ENCODE results near the gene RNF213. TPM values are rescaled to one million over a fixed set of nuclear protein-coding genes. Genes with fewer than 3 reads are reported as not detected.

RNF213 gene
- total RNA-seq, 1 experiment from 2014 or later, result 179 TPM

DNA sequence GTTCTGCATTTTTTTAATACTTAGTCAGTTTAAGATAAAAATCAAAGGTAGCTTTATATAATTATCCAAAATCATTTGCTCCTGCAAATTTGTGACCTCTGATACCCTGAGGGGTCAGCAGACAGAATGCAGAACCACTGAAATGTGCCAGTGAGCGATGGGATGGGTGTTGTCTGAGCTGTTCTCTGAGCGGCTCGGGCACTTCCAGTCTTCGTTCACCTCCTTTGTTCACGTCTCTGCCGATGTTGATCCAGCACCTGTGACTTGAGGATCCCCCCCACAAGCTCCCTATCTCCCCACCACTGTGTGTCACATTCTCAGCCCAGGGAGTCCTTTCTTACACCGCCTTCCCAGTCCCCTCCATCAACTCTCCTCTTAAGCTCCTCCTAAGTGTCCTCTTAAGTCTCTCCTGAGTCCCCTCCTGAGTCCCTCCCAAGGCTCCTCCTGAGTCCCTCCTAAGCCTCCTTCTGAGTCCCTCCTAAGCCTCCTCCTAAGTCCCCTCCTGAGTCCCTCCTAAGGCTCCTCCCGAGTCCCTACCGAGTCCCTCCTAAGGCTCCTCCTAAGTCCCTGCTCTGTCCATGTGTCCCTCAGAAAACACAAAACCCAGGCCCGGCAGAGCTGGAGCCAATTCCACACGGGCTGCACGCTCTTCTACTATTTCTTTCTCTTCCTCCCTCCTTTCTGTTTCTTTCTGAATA lies 47.5 kb downstream of the RNF213 start:
- POLR2A ChIA-PET (ENCODE audit: unreplicated experiment), result no interaction called here
- H4K20me1 ChIP-seq (ENCODE audit: insufficient read depth), result no peaks in the 10 kb centered on the region
- no peak overlapping the region for H3K27ac ChIP-seq
- no peak for DNase-seq
- H3F3A ChIP-seq (ENCODE audit: insufficient read depth, low read depth), result no peaks in the 10 kb centered on the region
- no peaks in the 10 kb centered on the region for H3K79me2 ChIP-seq (ENCODE audit: low read depth)
- no peaks in the 10 kb centered on the region for H3K36me3 ChIP-seq (ENCODE audit: low read depth)
- H3K9me3 ChIP-seq (ENCODE audit: insufficient read depth, low read depth), result no peaks in the 10 kb centered on the region; the same call in 1 of the 2 replicates
- CTCF ChIA-PET, result no interaction called here
- no peaks in the 10 kb centered on the region for H3K9me2 ChIP-seq (ENCODE audit: insufficient read depth)
- no peak overlapping the region for H3K4me3 ChIP-seq
- H2AFZ ChIP-seq, result no peak overlapping the region
- H3K27me3 ChIP-seq (ENCODE audit: insufficient read depth, low read depth), result no peaks in the 10 kb centered on the region
- no peaks in the 10 kb centered on the region for H3K4me1 ChIP-seq (replicated peaks; ENCODE audit: insufficient read depth)
- H3K4me2 ChIP-seq, result no peak overlapping the region
- BruUV-seq (replicated peaks), result no TSS peak
- intact Hi-C loops (cut with micrococcal nuclease; ENCODE audit: unreplicated experiment), result no loop called here
- TF ChIP-seq, protein P1, sequence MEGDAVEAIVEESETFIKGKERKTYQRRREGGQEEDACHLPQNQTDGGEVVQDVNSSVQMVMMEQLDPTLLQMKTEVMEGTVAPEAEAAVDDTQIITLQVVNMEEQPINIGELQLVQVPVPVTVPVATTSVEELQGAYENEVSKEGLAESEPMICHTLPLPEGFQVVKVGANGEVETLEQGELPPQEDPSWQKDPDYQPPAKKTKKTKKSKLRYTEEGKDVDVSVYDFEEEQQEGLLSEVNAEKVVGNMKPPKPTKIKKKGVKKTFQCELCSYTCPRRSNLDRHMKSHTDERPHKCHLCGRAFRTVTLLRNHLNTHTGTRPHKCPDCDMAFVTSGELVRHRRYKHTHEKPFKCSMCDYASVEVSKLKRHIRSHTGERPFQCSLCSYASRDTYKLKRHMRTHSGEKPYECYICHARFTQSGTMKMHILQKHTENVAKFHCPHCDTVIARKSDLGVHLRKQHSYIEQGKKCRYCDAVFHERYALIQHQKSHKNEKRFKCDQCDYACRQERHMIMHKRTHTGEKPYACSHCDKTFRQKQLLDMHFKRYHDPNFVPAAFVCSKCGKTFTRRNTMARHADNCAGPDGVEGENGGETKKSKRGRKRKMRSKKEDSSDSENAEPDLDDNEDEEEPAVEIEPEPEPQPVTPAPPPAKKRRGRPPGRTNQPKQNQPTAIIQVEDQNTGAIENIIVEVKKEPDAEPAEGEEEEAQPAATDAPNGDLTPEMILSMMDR (conservative IDR thresholded peaks at IDR 0.05), result no peak
- TF ChIP-seq EZH2 (IDR thresholded peaks at IDR 0.05; ENCODE audit: low read depth), result no peak

DNA sequence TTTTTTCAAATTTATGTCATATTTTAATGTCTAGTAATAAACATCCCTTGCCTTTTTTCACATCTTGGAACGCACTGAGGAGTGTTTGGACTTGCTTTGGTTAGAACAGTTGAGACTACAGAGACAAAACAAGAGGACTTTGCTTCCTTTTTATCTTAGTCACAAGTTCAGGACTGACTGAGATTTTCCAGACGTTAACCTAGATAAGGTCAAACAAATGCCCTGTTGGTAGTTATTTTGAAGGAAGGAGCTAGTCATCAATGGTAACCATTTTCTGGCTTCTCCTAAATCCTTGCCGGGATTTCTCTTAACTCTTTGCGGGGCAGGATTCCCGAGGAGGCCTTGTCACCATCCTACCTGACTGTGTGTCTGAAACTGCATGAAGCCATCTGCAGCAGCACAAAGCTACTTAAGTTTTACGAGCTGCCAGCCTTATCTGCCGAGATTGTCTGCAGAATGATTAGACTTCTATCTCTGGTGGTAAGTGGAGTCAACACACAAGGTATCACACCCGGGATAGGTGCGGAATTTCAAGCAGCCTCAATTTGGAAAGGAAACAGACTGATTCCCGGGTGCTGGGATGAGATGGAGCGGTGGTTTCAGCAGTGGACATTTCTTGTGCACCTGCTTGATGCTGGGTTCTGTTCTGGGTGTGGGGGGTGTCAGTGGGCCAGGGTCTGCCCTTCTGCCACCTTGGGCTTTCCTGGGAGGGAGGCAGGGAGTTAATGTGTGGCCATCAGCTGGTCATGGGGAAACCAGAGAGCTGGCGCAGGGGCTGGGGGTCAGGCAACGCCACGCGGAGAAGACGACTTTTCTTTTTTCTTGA lies 48.3 kb downstream of the RNF213 start:
- Histone ChIP-seq H3K9me3 (ENCODE audit: insufficient read depth, low read depth) (no peaks in the 10 kb centered on the region), H3F3A (ENCODE audit: insufficient read depth, low read depth) (no peaks in the 10 kb centered on the region), H4K20me1 (ENCODE audit: insufficient read depth) (no peaks in the 10 kb centered on the region), H3K4me1 (replicated peaks; ENCODE audit: insufficient read depth) (no peaks in the 10 kb centered on the region), H3K36me3 (ENCODE audit: low read depth) (no peaks in the 10 kb centered on the region), H3K27me3 (ENCODE audit: insufficient read depth, low read depth) (no peaks in the 10 kb centered on the region), H2AFZ (no peak overlapping the region), H3K9me2 (ENCODE audit: insufficient read depth) (no peaks in the 10 kb centered on the region), H3K27ac (no peak overlapping the region), H3K4me2 (no peak overlapping the region), H3K79me2 (ENCODE audit: low read depth) (no peaks in the 10 kb centered on the region), H3K4me3 (no peak overlapping the region)
- CTCF ChIA-PET, result no interaction called here
- BruUV-seq (replicated peaks), result no TSS peak
- no peak for DNase-seq
- TF ChIP-seq EZH2 (IDR thresholded peaks at IDR 0.05; ENCODE audit: low read depth), result no peak
- TF ChIP-seq, protein P1 (conservative IDR thresholded peaks at IDR 0.05), result no peak
- intact Hi-C loops (cut with micrococcal nuclease; ENCODE audit: unreplicated experiment), result no loop called here
- POLR2A ChIA-PET (ENCODE audit: unreplicated experiment), result no interaction called here

DNA sequence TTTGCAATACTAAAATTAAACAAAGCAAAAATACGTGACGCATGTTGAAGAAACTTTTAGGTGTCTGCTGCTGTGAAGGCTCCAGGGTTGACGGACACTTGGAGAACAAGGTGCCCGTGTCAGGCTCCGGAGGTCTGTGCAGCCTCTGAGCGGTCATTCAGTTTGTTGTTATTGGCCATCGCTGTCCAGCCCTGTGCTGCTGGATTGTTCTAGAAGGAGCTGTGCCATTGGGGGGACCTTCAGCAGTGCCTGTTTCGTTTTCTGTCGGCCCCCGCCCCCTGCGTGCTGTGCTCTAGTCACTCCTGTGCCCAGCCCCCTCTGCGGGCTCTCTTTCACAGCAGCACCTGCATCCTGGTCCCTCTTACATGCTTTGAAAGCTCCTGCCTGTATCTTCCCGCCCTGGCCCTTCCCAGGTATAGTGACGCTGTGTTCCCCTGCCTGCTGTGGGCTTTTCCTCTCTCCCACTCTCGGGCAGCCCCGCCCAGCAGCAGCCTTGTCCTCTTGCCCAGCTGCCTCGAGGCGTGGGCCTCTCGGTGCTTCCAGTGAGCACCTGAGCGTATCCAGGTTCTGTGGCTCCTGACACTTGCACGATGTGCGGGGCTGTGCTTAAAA lies 50.7 kb downstream of the RNF213 start:
- Histone ChIP-seq H3K79me2 (ENCODE audit: low read depth) (no peaks in the 10 kb centered on the region), H3K27me3 (ENCODE audit: insufficient read depth, low read depth) (no peaks in the 10 kb centered on the region), H4K20me1 (ENCODE audit: insufficient read depth) (no peaks in the 10 kb centered on the region), H3K9me3 (ENCODE audit: insufficient read depth, low read depth) (no peaks in the 10 kb centered on the region), H2AFZ (no peak overlapping the region), H3K9me2 (ENCODE audit: insufficient read depth) (no peaks in the 10 kb centered on the region), H3K27ac (no peak overlapping the region), H3K4me2 (no peak overlapping the region), H3K4me3 (no peak overlapping the region), H3K36me3 (ENCODE audit: low read depth) (no peaks in the 10 kb centered on the region), H3K4me1 (replicated peaks; ENCODE audit: insufficient read depth) (no peaks in the 10 kb centered on the region), H3F3A (ENCODE audit: insufficient read depth, low read depth) (no peaks in the 10 kb centered on the region)
- intact Hi-C loops (cut with micrococcal nuclease; ENCODE audit: unreplicated experiment), result no loop called here
- DNase-seq, result no peak
- ChIA-PET POLR2A (ENCODE audit: unreplicated experiment) (no interaction called here), CTCF (no interaction called here)
- TF ChIP-seq, protein P1 (conservative IDR thresholded peaks at IDR 0.05), result no peak
- no peak for TF ChIP-seq EZH2 (IDR thresholded peaks at IDR 0.05; ENCODE audit: low read depth)
- BruUV-seq (replicated peaks), result no TSS peak

Data from PC-9 (cell line).